ENCODE data around the gene RABIF. TPM values are rescaled to one million over a fixed set of nuclear protein-coding genes. Genes with fewer than 3 reads are reported as not detected.
"Not testable (repeated sequence)": the region's sequence is repeated elsewhere in the genome, so short reads cannot be mapped to it uniquely, and the experiment has no call there.

RABIF gene
- total RNA-seq, 3 donors from 2014 or later (not counting 1 experiment from before 2014, with no cell fraction given) = 13.3 to 26.4 (median 21.5) TPM

- Histone ChIP-seq H3K9me3 (ENCODE audit: control insufficient read depth, insufficient read depth, low read length) (no peaks in the 10 kb centered on the region), H3K36me3 (ENCODE audit: control insufficient read depth, insufficient read depth, low read length) (no peaks in the 10 kb centered on the region), H3K27me3 (ENCODE audit: control insufficient read depth, insufficient read depth, low read length) (no peaks in the 10 kb centered on the region), H3K4me1 (ENCODE audit: control insufficient read depth, insufficient read depth, low read length) (peaks cover 23% of the 10 kb centered on the region), H3K27ac (ENCODE audit: low read length) (no peak overlapping the region), H3K4me3 (ENCODE audit: low read length) (no peak overlapping the region)
- WGBS (ENCODE audit: insufficient coverage) = 77% methylated on average over 3 of the region's 3 CpGs
- H3K9me3 Mint-ChIP-seq = no peaks in the 10 kb centered on the region
- DNase-seq = no peak
- no peak overlapping the region for H3K27ac Mint-ChIP-seq
- intact Hi-C loops (cut with micrococcal nuclease) = no loop called here
- no peak overlapping the region for H3K4me3 Mint-ChIP-seq
- H3K27me3 Mint-ChIP-seq (ENCODE audit: low read depth in 2 of 2) = peaks cover 0 to 3% of the 10 kb centered on the region in 2 donors
- H3K4me1 Mint-ChIP-seq = peaks cover 22% of the 10 kb centered on the region in 2 donors
- TF ChIP-seq, protein P1, sequence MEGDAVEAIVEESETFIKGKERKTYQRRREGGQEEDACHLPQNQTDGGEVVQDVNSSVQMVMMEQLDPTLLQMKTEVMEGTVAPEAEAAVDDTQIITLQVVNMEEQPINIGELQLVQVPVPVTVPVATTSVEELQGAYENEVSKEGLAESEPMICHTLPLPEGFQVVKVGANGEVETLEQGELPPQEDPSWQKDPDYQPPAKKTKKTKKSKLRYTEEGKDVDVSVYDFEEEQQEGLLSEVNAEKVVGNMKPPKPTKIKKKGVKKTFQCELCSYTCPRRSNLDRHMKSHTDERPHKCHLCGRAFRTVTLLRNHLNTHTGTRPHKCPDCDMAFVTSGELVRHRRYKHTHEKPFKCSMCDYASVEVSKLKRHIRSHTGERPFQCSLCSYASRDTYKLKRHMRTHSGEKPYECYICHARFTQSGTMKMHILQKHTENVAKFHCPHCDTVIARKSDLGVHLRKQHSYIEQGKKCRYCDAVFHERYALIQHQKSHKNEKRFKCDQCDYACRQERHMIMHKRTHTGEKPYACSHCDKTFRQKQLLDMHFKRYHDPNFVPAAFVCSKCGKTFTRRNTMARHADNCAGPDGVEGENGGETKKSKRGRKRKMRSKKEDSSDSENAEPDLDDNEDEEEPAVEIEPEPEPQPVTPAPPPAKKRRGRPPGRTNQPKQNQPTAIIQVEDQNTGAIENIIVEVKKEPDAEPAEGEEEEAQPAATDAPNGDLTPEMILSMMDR (IDR thresholded peaks at IDR 0.05) = no peak
- ATAC-seq = no peak
- no peaks in the 10 kb centered on the region for H3K36me3 Mint-ChIP-seq
These were observed 57.0 kb downstream of the RABIF start for GRCh38 chr1:202831906-202832305.

DNA sequence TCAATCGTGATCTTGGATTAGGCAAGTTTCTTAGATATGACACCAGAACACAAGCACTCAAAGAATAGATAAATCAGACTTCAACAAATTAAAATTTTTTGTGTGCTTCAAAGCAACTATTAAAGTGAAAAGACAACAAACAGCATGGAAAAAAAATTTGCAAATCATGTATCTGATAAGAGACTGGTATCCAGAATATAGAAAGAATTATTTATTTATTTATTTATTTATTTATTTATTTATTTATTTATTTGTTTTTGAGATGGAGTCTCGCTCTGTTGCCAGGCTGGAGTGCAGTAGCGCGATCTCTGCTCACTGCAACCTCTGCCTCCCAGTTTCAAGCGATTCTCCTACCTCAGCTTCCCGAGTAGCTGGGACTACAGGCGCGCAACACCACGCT is 59.7 kb downstream of the RABIF start:
- intact Hi-C loops (cut with micrococcal nuclease); H3K27ac Mint-ChIP-seq; H3K4me3 ChIP-seq (ENCODE audit: low read length); H3K9me3 ChIP-seq (ENCODE audit: control insufficient read depth, insufficient read depth, low read length); H3K36me3 ChIP-seq (ENCODE audit: control insufficient read depth, insufficient read depth, low read length); H3K36me3 Mint-ChIP-seq; ATAC-seq; H3K9me3 Mint-ChIP-seq; H3K4me1 Mint-ChIP-seq; H3K27ac ChIP-seq (ENCODE audit: low read length); H3K27me3 ChIP-seq (ENCODE audit: control insufficient read depth, insufficient read depth, low read length); H3K4me1 ChIP-seq (ENCODE audit: control insufficient read depth, insufficient read depth, low read length); H3K4me3 Mint-ChIP-seq; DNase-seq: not testable (repeated sequence)
- WGBS (ENCODE audit: insufficient coverage) = 96% methylated on average over 9 of the region's 9 CpGs
- peaks cover 3 to 17% of the 10 kb centered on the region in 2 donors for H3K27me3 Mint-ChIP-seq (ENCODE audit: low read depth in 2 of 2)

Other genes with a start within 250 kb of the RABIF start
- gene SYT2, start 178.7 kb downstream of the RABIF start, total RNA-seq = not detected
- gene KDM5B, start 80.7 kb downstream of the RABIF start, total RNA-seq = 100 to 1,000 TPM; 107 to 121 (median 108) TPM
- gene PCAT6, start 78.2 kb downstream of the RABIF start, total RNA-seq = 1 to 10 TPM in 2 of 3 donors, not detected in 1; 1.1 to 1.5 TPM
- 10 to 100 TPM; 19.2 to 23.2 (median 22.6) TPM for gene KLHL12, start 38.1 kb upstream of the RABIF start, total RNA-seq
- gene ADIPOR1, start 69.2 kb upstream of the RABIF start, total RNA-seq = 10 to 100 TPM; 61.9 to 81.7 (median 80.6) TPM
- gene CYB5R1, start 78.1 kb upstream of the RABIF start, total RNA-seq = 10 to 100 TPM; 27.5 to 36.6 (median 27.7) TPM
- gene TMEM183A, start 118.2 kb upstream of the RABIF start, total RNA-seq = 100 to 1,000 TPM; 127 to 147 (median 143) TPM
- under 1 TPM; 0.18 to 0.88 (median 0.33) TPM for gene PPFIA4, start 137.3 kb upstream of the RABIF start, total RNA-seq
- not detected for gene MYOG, start 196.9 kb upstream of the RABIF start, total RNA-seq
- not detected for gene ADORA1, start 238.6 kb upstream of the RABIF start, total RNA-seq